A549 (cell line): ENCODE data around the gene EPB41L5.

ENCODE experiments used
- EP300 ChIP-seq, 2 experiments: fragments of >200 bp; sonication (Bioruptor Twin); formaldehyde crosslinking; IDR thresholded peaks; 2 replicates in 1 of 2; 3 replicates in 1 of 2; pipeline ENCODE4 v1.6.1; 2016 to 2017
- HDAC2 ChIP-seq: fragments of 200-600 bp; sonication (generic); IDR thresholded peaks from 2 replicates; pipeline ENCODE4 v1.6.1; 2016
- HOXA7 ChIP-seq: fragments of 250-450 bp; sonication (Bioruptor Pico); IDR thresholded peaks from 2 replicates; pipeline ENCODE4 v1.5.0; 2020; ENCODE audit warnings: mild to moderate bottlenecking, moderate library complexity
- JUN ChIP-seq, 2 experiments: fragments of >200 bp; sonication (Bioruptor Twin); formaldehyde crosslinking; IDR thresholded peaks; 2 replicates in 1 of 2; 3 replicates in 1 of 2; pipeline ENCODE4 v1.6.1; 2016 to 2017
- KDM1A ChIP-seq: fragments of 200-600 bp; sonication (generic); IDR thresholded peaks from 2 replicates; pipeline ENCODE4 v1.6.1; 2016; ENCODE audit warnings: low read depth, mild to moderate bottlenecking
- MAZ ChIP-seq: fragments of 150-350 bp; IDR thresholded peaks from 2 replicates; pipeline ENCODE4 v1.6.1; 2014; ENCODE audit warnings: antibody characterized with exemption, low read depth, low read length, borderline replicate concordance
- MYC ChIP-seq: IDR thresholded peaks from 2 replicates; pipeline ENCODE4 v1.6.1; 2012; ENCODE audit warnings: mild to moderate bottlenecking, inconsistent platforms, low read length, improper control_type of control experiment, borderline replicate concordance
- POLR2A ChIP-seq: IDR thresholded peaks from 2 replicates; pipeline ENCODE4 v1.6.1; 2012; ENCODE audit warnings: mild to moderate bottlenecking, low read length
- POLR2AphosphoS2 ChIP-seq: conservative IDR thresholded peaks from 2 replicates; pipeline ENCODE4 v1.6.1; 2012; ENCODE audit warnings: low read length, improper control_type of control experiment, inconsistent platforms
- SMC3 ChIP-seq: fragments of >200 bp; sonication (Bioruptor Twin); formaldehyde crosslinking; IDR thresholded peaks from 3 replicates; pipeline ENCODE4 v1.6.1; 2018; ENCODE audit warnings: inconsistent platforms
- TF ChIP-seq, protein P1 (sequence below): fragments of >200 bp; sonication (Bioruptor Twin); formaldehyde crosslinking; IDR thresholded peaks from 3 replicates; pipeline ENCODE4 v1.5.1; 2016
- TF ChIP-seq, protein P2 (sequence below): fragments of 200-600 bp; sonication (generic); IDR thresholded peaks from 2 replicates; pipeline ENCODE4 v1.6.1; 2016; ENCODE audit warnings: antibody characterized with exemption, mild to moderate bottlenecking, moderate library complexity
- TF ChIP-seq, protein P3 (sequence below): fragments of 250-450 bp; sonication (Bioruptor Pico); IDR thresholded peaks from 2 replicates; pipeline ENCODE4 v1.5.0; 2021; ENCODE audit warnings: mild to moderate bottlenecking, moderate library complexity, borderline replicate concordance

DNA sequence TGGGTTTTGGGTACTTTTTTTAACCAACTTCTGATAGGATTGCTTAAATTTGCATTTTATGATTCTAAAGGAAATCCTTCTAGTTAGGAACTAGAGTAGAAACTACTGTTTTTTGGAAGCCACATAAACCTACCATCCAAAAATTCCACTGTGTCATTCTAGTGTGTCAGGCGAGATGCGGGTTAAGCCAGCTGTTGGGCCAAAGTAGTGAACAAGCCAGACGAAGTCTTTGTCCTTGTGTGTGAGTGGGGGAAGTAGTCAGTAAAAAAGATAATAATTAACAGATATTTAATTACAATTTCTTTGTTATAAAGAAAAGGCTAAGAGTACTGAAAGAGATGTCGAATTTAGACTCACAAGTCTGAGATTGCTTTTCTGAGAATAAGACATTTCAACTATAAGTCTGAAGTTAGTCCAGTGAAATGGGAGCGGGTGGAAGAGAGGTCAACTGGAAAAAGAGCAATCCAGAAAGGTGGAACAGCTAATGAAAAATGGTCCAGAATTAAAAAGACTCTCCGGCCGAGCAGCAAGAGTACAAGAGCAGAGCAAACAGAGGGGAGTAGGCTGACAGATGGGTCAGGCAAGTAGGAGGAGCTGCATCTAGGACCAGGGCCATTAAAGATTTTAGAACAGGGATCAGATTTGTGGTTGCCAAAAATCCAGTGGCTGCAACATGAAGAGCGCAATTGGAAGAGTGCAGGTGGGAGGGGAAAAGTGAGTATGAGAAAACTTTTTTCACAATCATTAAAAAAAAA is 1.5 kb downstream of the EPB41L5 start:
- TF ChIP-seq, protein P1, sequence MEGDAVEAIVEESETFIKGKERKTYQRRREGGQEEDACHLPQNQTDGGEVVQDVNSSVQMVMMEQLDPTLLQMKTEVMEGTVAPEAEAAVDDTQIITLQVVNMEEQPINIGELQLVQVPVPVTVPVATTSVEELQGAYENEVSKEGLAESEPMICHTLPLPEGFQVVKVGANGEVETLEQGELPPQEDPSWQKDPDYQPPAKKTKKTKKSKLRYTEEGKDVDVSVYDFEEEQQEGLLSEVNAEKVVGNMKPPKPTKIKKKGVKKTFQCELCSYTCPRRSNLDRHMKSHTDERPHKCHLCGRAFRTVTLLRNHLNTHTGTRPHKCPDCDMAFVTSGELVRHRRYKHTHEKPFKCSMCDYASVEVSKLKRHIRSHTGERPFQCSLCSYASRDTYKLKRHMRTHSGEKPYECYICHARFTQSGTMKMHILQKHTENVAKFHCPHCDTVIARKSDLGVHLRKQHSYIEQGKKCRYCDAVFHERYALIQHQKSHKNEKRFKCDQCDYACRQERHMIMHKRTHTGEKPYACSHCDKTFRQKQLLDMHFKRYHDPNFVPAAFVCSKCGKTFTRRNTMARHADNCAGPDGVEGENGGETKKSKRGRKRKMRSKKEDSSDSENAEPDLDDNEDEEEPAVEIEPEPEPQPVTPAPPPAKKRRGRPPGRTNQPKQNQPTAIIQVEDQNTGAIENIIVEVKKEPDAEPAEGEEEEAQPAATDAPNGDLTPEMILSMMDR: no peak
- TF ChIP-seq, protein P2, sequence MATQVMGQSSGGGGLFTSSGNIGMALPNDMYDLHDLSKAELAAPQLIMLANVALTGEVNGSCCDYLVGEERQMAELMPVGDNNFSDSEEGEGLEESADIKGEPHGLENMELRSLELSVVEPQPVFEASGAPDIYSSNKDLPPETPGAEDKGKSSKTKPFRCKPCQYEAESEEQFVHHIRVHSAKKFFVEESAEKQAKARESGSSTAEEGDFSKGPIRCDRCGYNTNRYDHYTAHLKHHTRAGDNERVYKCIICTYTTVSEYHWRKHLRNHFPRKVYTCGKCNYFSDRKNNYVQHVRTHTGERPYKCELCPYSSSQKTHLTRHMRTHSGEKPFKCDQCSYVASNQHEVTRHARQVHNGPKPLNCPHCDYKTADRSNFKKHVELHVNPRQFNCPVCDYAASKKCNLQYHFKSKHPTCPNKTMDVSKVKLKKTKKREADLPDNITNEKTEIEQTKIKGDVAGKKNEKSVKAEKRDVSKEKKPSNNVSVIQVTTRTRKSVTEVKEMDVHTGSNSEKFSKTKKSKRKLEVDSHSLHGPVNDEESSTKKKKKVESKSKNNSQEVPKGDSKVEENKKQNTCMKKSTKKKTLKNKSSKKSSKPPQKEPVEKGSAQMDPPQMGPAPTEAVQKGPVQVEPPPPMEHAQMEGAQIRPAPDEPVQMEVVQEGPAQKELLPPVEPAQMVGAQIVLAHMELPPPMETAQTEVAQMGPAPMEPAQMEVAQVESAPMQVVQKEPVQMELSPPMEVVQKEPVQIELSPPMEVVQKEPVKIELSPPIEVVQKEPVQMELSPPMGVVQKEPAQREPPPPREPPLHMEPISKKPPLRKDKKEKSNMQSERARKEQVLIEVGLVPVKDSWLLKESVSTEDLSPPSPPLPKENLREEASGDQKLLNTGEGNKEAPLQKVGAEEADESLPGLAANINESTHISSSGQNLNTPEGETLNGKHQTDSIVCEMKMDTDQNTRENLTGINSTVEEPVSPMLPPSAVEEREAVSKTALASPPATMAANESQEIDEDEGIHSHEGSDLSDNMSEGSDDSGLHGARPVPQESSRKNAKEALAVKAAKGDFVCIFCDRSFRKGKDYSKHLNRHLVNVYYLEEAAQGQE: no peak
- TF ChIP-seq MAZ (no peak), POLR2AphosphoS2 (no peak), HDAC2 (no peak), MYC (no peak), EP300 (IDR thresholded peaks at IDR 0.05) (no peak), JUN (IDR thresholded peaks at IDR 0.05) (no peak), SMC3 (no peak), KDM1A (no peak), HOXA7 (CRISPR knock-in tag) (no peak), POLR2A (no peak)
- TF ChIP-seq, protein P3, sequence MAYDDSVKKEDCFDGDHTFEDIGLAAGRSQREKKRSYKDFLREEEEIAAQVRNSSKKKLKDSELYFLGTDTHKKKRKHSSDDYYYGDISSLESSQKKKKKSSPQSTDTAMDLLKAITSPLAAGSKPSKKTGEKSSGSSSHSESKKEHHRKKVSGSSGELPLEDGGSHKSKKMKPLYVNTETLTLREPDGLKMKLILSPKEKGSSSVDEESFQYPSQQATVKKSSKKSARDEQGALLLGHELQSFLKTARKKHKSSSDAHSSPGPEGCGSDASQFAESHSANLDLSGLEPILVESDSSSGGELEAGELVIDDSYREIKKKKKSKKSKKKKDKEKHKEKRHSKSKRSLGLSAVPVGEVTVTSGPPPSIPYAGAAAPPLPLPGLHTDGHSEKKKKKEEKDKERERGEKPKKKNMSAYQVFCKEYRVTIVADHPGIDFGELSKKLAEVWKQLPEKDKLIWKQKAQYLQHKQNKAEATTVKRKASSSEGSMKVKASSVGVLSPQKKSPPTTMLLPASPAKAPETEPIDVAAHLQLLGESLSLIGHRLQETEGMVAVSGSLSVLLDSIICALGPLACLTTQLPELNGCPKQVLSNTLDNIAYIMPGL: no peak
